ENCODE results near the gene RARG.
"Not testable (repeated sequence)": the region's sequence is repeated elsewhere in the genome, so short reads cannot be mapped to it uniquely, and the experiment has no call there.

DNA sequence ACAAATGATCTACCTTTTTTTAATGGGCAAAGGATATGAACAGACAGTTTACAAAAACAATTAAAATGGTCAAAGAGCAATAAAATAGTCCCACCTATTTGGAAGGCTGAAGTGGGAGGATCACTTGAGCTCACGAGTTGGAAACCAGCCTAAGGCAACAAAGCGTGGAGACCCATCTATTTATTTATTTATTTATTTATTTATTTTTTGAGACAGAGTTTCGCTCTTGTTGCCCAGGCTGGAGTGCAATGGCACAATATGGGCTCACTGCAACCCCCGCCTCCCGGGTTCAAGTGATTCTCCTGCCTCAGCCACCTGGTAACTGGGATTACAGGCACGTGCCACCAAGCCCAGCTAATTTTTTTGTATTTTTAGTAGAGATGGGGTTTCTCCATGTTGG lies 54.6 kb downstream of the RARG start:
- TF ChIP-seq, protein P1, sequence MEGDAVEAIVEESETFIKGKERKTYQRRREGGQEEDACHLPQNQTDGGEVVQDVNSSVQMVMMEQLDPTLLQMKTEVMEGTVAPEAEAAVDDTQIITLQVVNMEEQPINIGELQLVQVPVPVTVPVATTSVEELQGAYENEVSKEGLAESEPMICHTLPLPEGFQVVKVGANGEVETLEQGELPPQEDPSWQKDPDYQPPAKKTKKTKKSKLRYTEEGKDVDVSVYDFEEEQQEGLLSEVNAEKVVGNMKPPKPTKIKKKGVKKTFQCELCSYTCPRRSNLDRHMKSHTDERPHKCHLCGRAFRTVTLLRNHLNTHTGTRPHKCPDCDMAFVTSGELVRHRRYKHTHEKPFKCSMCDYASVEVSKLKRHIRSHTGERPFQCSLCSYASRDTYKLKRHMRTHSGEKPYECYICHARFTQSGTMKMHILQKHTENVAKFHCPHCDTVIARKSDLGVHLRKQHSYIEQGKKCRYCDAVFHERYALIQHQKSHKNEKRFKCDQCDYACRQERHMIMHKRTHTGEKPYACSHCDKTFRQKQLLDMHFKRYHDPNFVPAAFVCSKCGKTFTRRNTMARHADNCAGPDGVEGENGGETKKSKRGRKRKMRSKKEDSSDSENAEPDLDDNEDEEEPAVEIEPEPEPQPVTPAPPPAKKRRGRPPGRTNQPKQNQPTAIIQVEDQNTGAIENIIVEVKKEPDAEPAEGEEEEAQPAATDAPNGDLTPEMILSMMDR (IDR thresholded peaks at IDR 0.05; ENCODE audit: insufficient read depth, low read depth, low read length): not testable (repeated sequence)
- TF ChIP-seq EZH2 (IDR thresholded peaks at IDR 0.05; ENCODE audit: insufficient read depth, low read length): not testable (repeated sequence)

Measured in astrocyte (in vitro differentiated cells and primary cell).